KMS-11 (cell line): ENCODE data around the gene SLC19A2.

Source experiments
- H2AFZ ChIP-seq: fragments of 200-600 bp; sonication (generic); 2 replicates; pipeline ENCODE4 v1.6.1; 2016; ENCODE audit warnings: antibody characterized with exemption, mixed run types, low read depth
- H3K27ac ChIP-seq: fragments of 200-600 bp; sonication (generic); 2 replicates; pipeline ENCODE4 v1.6.1; 2016; ENCODE audit warnings: mild to moderate bottlenecking, mixed run types
- H3K27me3 ChIP-seq: fragments of 200-600 bp; sonication (generic); 2 replicates; pipeline ENCODE4 v1.6.1; 2017; ENCODE audit warnings: mild to moderate bottlenecking, low read depth, mixed run types, moderate library complexity; ENCODE audit not compliant: insufficient read depth
- H3K36me3 ChIP-seq: fragments of 200-600 bp; sonication (generic); 2 replicates; pipeline ENCODE4 v1.6.1; 2017; ENCODE audit warnings: mild to moderate bottlenecking, mixed run types; ENCODE audit not compliant: insufficient read depth
- H3K4me1 ChIP-seq: fragments of 200-600 bp; sonication (generic); 2 replicates; pipeline ENCODE4 v1.6.1; 2016; ENCODE audit warnings: mild to moderate bottlenecking, low read depth, mixed run types; ENCODE audit not compliant: poor library complexity, severe bottlenecking
- H3K4me2 ChIP-seq: fragments of 200-600 bp; sonication (generic); 2 replicates; pipeline ENCODE4 v1.7.0; 2016; ENCODE audit warnings: mild to moderate bottlenecking, mixed run types
- H3K4me3 ChIP-seq: fragments of 200-600 bp; sonication (generic); IDR thresholded peaks from 2 replicates; pipeline ENCODE4 v1.6.1; 2017; ENCODE audit warnings: low read depth, low read length, mixed read lengths; ENCODE audit not compliant: insufficient read depth
- H3K79me2 ChIP-seq: fragments of 200-600 bp; sonication (generic); 2 replicates; pipeline ENCODE4 v1.6.1; 2016; ENCODE audit warnings: low read depth, mixed run types; ENCODE audit not compliant: insufficient read depth
- H3K9ac ChIP-seq: fragments of 200-600 bp; sonication (generic); 2 replicates; pipeline ENCODE4 v1.6.1; 2016; ENCODE audit warnings: mild to moderate bottlenecking, mixed run types
- H4K20me1 ChIP-seq: fragments of 200-600 bp; sonication (generic); 2 replicates; pipeline ENCODE4 v1.6.1; 2016; ENCODE audit warnings: mild to moderate bottlenecking, mixed run types; ENCODE audit not compliant: insufficient read depth
- TF ChIP-seq, protein P1 (sequence below): fragments of 200-600 bp; sonication (generic); conservative IDR thresholded peaks from 2 replicates; pipeline ENCODE4 v1.6.1; 2017; ENCODE audit warnings: low read depth, mild to moderate bottlenecking, antibody characterized with exemption, low read length, moderate library complexity, mixed read lengths

The SLC19A2 gene

DNA sequence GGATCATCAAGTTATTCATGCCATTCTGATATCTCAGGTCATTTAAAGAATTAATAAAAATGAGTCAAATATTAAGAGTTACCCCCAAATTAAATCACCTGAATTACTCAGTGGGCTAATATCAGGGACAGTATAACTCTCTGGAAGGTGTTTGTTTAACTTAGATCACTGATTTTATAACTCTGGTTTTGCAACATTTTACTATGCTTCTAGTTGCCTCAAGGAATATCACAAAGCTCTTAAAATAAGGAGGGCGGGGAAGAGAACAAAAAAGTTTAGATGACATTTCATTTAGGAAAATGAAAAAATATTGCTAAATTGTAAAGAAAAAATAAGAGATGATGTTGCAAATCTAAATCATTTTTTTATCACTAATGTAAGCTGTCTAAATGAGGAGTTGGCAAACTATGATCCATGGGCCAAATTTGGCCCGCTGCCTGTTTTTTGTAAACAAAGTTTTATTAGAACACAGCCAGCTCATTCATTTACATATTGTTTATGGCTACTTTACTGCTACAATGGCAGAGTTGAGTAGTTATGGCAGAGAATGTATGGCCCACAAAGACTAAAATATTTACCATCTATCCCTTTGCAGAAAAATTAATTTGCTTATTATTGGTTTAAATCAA is 31.9 kb upstream of the SLC19A2 start:
- Histone ChIP-seq H3K4me1 (no peaks in the 10 kb centered on the region), H3K36me3 (no peaks in the 10 kb centered on the region), H4K20me1 (no peaks in the 10 kb centered on the region), H3K27me3 (no peaks in the 10 kb centered on the region), H2AFZ (no peak overlapping the region), H3K79me2 (no peaks in the 10 kb centered on the region), H3K4me3 (no peak overlapping the region), H3K9ac (no peak overlapping the region), H3K4me2 (no peak overlapping the region), H3K27ac (no peak overlapping the region)
- TF ChIP-seq, protein P1, sequence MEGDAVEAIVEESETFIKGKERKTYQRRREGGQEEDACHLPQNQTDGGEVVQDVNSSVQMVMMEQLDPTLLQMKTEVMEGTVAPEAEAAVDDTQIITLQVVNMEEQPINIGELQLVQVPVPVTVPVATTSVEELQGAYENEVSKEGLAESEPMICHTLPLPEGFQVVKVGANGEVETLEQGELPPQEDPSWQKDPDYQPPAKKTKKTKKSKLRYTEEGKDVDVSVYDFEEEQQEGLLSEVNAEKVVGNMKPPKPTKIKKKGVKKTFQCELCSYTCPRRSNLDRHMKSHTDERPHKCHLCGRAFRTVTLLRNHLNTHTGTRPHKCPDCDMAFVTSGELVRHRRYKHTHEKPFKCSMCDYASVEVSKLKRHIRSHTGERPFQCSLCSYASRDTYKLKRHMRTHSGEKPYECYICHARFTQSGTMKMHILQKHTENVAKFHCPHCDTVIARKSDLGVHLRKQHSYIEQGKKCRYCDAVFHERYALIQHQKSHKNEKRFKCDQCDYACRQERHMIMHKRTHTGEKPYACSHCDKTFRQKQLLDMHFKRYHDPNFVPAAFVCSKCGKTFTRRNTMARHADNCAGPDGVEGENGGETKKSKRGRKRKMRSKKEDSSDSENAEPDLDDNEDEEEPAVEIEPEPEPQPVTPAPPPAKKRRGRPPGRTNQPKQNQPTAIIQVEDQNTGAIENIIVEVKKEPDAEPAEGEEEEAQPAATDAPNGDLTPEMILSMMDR = no peak

DNA sequence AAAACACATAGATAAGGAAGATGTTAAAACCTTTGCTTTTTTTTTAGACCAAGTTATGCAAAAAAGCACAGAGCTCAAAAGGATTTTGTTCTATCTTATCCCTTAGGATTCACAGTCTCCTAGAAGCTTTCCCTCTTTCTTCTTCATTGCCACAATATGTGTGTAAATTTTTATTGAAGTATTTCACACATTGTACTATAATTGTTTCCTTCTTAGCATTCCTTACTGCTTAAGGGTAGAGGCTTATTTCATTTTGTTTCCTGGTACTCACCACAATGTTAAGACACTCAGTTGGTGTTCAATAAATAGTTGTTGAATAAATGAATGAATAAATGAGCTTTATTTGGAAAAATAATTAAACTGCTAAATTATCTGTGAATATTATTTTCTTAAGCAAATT is 29.9 kb upstream of the SLC19A2 start:
- no peaks in the 10 kb centered on the region for H3K36me3 ChIP-seq
- TF ChIP-seq, protein P1 = no peak
- no peak overlapping the region for H3K9ac ChIP-seq
- H4K20me1 ChIP-seq = no peaks in the 10 kb centered on the region
- no peak overlapping the region for H3K4me3 ChIP-seq
- no peak overlapping the region for H3K4me2 ChIP-seq
- H3K79me2 ChIP-seq = no peaks in the 10 kb centered on the region
- H2AFZ ChIP-seq = no peak overlapping the region
- H3K27me3 ChIP-seq = no peaks in the 10 kb centered on the region
- no peak overlapping the region for H3K27ac ChIP-seq
- no peaks in the 10 kb centered on the region for H3K4me1 ChIP-seq

DNA sequence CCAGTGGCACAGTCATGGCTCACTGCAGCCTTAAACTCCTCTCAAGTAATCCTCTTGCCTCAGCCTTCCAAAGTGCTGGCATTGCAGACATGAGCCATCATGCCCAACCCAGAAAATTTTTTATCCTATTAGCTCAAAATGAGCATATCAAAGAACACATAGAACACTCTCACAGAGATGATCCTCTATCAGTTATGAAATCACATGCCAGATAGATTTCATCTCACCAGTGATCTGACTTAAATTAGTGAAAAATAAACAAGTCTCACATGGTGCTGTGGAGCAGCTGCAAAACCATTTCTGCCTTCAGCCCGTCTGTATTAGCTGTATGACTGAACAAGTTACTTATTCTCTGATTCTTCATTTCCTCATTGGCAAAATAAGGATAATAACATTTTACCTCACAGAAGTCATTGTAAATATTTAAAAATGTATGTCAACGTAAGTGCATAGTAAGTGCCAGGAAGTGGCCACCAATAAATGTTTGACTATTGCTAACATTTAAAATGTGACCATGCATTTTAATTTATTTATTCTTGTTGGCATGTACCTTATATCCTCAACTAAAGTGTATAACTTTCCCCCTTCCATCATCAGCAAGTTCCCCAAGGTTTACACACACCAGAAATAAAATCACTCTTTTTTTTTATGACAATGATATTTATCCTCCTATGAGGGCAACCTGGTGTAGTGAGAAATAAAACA is 29.0 kb upstream of the SLC19A2 start:
- Histone ChIP-seq H3K36me3 (no peaks in the 10 kb centered on the region), H3K9ac (no peak overlapping the region), H3K4me1 (no peaks in the 10 kb centered on the region), H3K27ac (no peak overlapping the region), H2AFZ (no peak overlapping the region), H3K27me3 (no peaks in the 10 kb centered on the region), H3K79me2 (no peaks in the 10 kb centered on the region), H3K4me2 (no peak overlapping the region), H3K4me3 (no peak overlapping the region), H4K20me1 (no peaks in the 10 kb centered on the region)
- TF ChIP-seq, protein P1 = no peak

DNA sequence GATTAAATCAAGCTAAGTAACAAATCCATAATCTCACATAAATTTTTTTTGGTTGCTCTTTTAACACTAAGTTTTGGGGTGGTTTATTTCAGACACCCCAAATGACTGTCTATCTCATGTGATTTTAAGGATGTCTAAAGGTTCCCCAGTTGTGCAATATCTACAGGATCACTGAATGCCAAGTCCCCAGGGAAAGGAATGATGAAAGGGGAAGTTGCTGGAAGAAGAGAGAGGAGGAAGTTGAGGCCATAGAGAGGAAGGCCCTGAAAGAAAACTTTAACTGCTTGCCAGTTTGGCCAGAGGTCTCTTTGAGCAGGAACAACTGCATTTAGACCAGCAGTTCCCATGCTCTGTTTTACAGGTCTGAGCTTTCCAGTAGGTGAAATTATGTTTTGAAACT is 27.5 kb upstream of the SLC19A2 start:
- no peaks in the 10 kb centered on the region for H3K79me2 ChIP-seq
- no peak overlapping the region for H3K4me2 ChIP-seq
- TF ChIP-seq, protein P1 = no peak
- H4K20me1 ChIP-seq = no peaks in the 10 kb centered on the region
- H2AFZ ChIP-seq = no peak overlapping the region
- H3K27me3 ChIP-seq = no peaks in the 10 kb centered on the region
- no peak overlapping the region for H3K4me3 ChIP-seq
- H3K4me1 ChIP-seq = no peaks in the 10 kb centered on the region
- H3K36me3 ChIP-seq = no peaks in the 10 kb centered on the region
- no peak overlapping the region for H3K27ac ChIP-seq
- no peak overlapping the region for H3K9ac ChIP-seq
